HEK293T (cell line): ENCODE results near the gene MTG2.

Experiments used
- FOXA1 ChIP-seq: fragments of 450-650 bp; IDR thresholded peaks from 2 replicates; pipeline ENCODE4 v1.6.1; 2016; ENCODE audit warnings: mild to moderate bottlenecking
- FOXM1 ChIP-seq: fragments of 450-650 bp; IDR thresholded peaks from 2 replicates; pipeline ENCODE4 v1.6.1; 2017; ENCODE audit warnings: mild to moderate bottlenecking, borderline replicate concordance

DNA sequence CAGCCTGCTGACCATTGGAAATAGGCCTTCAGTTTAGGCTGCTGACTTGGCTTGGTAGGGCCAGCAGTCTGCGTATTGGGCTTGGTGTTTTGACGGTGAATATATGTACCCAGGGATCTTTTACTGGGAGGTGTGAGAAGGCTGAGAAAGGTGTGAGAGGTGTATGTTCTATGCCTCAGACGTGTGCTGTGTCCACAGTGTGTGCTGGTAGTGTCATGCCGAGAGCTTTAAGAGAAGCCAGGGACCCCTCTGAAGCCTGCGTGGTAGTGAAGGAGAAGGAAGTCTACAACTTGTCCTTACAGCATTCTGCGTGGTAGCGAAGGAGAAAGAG, 37.2 kb upstream of the MTG2 start:
- no peak for TF ChIP-seq FOXM1
- TF ChIP-seq FOXA1 = no peak
